ENCODE results near the gene FAM124A. TPM values are rescaled to one million over a fixed set of nuclear protein-coding genes. Genes with fewer than 3 reads are reported as not detected.

Gene FAM124A
- polyA plus RNA-seq, 2 donors: 0.43 to 0.64 TPM

DNA sequence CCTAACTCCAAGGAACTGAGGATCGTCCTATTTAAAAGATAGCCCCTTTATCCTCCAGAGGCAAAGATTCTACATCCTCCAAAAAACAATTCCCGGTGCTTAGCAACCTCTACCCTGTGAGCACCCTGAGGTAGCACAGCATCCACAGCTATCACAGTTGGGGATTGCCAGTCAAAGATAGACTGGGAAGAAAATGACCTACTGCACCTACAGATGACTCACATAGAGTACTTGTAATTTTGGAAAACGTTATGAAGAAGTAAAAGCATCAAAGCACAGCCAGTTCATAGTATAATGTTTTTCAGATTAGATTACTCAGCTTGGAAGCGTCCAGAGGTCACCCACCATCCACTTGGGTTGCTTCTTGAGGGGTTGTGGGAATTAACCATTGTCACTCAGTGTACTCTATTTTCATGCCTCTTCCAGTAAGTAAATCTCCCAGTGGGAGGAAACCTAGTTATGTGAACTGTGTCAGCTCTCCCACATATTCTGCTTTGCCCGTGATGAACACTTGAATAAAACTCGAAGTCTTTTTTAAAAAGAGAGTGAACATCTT lies 8.9 kb upstream of the FAM124A start:
- Histone ChIP-seq H3K27me3 (ENCODE audit: control insufficient read depth in 1 of 2, insufficient read depth in 2 of 2, low read length in 2 of 2) (no peaks in the 10 kb centered on the region), H3K9me3 (ENCODE audit: control insufficient read depth in 2 of 2, insufficient read depth in 1 of 2, low read depth in 1 of 2, low read length in 1 of 2) (no peaks in the 10 kb centered on the region), H3K36me3 (ENCODE audit: control insufficient read depth in 2 of 2, insufficient read depth in 2 of 2, low read length in 1 of 2) (no peaks in the 10 kb centered on the region), H3K4me1 (ENCODE audit: control insufficient read depth in 2 of 2, insufficient read depth in 2 of 2, low read length in 1 of 2) (no peaks in the 10 kb centered on the region), H3K4me3 (ENCODE audit: low read depth in 1 of 2, low read length in 2 of 2) (no peak overlapping the region), H3K27ac (ENCODE audit: low read depth in 2 of 2, low read length in 1 of 2) (no peak overlapping the region)
- WGBS, 2 donors: 60 to 61% methylated on average over 6 of the region's 6 CpGs

DNA sequence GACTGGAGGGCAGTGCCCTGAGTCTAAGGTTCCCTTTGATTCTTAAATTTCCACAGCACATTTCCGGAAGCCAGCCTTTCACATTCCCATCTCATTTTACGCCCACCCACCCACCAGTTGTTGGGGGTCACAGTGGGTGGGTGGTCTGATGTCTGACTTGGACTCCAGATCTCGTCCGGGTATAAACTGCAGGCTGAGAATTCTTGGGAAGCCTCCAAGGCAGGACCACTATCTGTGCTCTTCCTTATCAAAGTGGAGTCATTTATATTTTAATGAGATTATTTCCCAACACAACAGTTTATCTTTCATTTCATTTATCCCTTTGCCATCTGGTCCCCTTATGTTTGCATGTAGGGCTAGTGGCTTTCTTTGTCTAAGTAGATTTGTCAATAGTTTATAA lies 3.6 kb upstream of the FAM124A start:
- peaks cover 0 to 2% of the 10 kb centered on the region in 2 donors for H3K4me1 ChIP-seq (ENCODE audit: control insufficient read depth in 2 of 2, insufficient read depth in 2 of 2, low read length in 1 of 2)
- no peaks in the 10 kb centered on the region for H3K9me3 ChIP-seq (ENCODE audit: control insufficient read depth in 2 of 2, insufficient read depth in 1 of 2, low read depth in 1 of 2, low read length in 1 of 2)
- 83 to 88% methylated on average over 4 of the region's 4 CpGs for WGBS, 2 donors
- H3K27me3 ChIP-seq (ENCODE audit: control insufficient read depth in 1 of 2, insufficient read depth in 2 of 2, low read length in 2 of 2): peaks cover 3 to 8% of the 10 kb centered on the region in 2 donors
- H3K27ac ChIP-seq (ENCODE audit: low read depth in 2 of 2, low read length in 1 of 2): no peak overlapping the region
- H3K36me3 ChIP-seq (ENCODE audit: control insufficient read depth in 2 of 2, insufficient read depth in 2 of 2, low read length in 1 of 2): no peaks in the 10 kb centered on the region
- no peak overlapping the region for H3K4me3 ChIP-seq (ENCODE audit: low read depth in 1 of 2, low read length in 2 of 2)

DNA sequence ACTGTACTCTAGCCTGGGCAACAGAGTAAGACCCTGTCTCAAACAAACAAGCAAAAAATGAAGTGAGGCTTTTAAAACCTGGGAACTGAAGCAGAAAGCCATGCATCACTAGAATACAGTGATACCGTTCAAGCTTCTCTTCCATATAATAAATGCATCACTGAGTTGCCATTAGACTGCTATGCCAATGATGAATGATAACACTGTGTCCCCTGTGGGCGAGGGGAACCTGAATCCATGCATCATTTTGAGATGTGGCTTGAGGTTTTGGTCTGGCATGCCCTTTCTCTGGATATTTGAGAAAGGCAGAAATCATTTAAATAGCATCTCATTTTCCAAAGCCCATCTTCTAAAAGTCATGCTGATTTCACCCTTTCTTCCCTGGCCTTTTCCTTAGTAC lies 1.5 kb upstream of the FAM124A start:
- Histone ChIP-seq H3K27me3 (ENCODE audit: control insufficient read depth in 1 of 2, insufficient read depth in 2 of 2, low read length in 2 of 2) (peaks cover 3 to 8% of the 10 kb centered on the region in 2 donors), H3K27ac (ENCODE audit: low read depth in 2 of 2, low read length in 1 of 2) (no peak overlapping the region)
- WGBS, 2 donors: 89 to 91% methylated on average over 2 of the region's 2 CpGs

DNA sequence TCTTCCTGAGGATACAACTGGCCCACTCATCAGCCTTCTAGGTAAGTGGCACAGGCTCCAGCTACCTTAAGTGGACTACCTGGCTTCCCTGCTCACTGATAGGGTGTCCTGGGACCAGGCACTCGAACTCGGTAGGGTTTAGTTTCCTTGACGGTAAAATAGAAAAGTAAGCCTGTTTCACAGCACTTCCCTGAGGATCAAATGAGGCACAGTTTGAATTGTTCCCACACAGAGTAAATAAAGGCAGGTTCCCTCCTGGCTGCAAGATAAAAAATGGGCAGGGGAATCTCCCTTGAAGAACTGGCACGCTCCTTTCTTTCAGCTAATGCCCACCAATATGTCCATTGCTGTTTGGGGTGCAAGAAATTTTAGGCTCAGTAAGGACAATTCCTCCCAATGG lies 1.1 kb upstream of the FAM124A start:
- Histone ChIP-seq H3K4me1 (ENCODE audit: control insufficient read depth in 2 of 2, insufficient read depth in 2 of 2, low read length in 1 of 2) (peaks cover 0 to 2% of the 10 kb centered on the region in 2 donors), H3K27ac (ENCODE audit: low read depth in 2 of 2, low read length in 1 of 2) (no peak overlapping the region), H3K36me3 (ENCODE audit: control insufficient read depth in 2 of 2, insufficient read depth in 2 of 2, low read length in 1 of 2) (no peaks in the 10 kb centered on the region), H3K9me3 (ENCODE audit: control insufficient read depth in 2 of 2, insufficient read depth in 1 of 2, low read depth in 1 of 2, low read length in 1 of 2) (no peaks in the 10 kb centered on the region), H3K27me3 (ENCODE audit: control insufficient read depth in 1 of 2, insufficient read depth in 2 of 2, low read length in 2 of 2) (peaks cover 3 to 8% of the 10 kb centered on the region in 2 donors), H3K4me3 (ENCODE audit: low read depth in 1 of 2, low read length in 2 of 2) (no peak overlapping the region)
- WGBS, 2 donors: 53 to 61% methylated on average over 4 of the region's 4 CpGs

More for the DNA sequence above, 1.5 kb upstream of the FAM124A start:
- Histone ChIP-seq H3K4me3 (ENCODE audit: low read depth in 1 of 2, low read length in 2 of 2) (no peak overlapping the region), H3K36me3 (ENCODE audit: control insufficient read depth in 2 of 2, insufficient read depth in 2 of 2, low read length in 1 of 2) (no peaks in the 10 kb centered on the region), H3K9me3 (ENCODE audit: control insufficient read depth in 2 of 2, insufficient read depth in 1 of 2, low read depth in 1 of 2, low read length in 1 of 2) (no peaks in the 10 kb centered on the region), H3K4me1 (ENCODE audit: control insufficient read depth in 2 of 2, insufficient read depth in 2 of 2, low read length in 1 of 2) (peaks cover 0 to 2% of the 10 kb centered on the region in 2 donors)

DNA sequence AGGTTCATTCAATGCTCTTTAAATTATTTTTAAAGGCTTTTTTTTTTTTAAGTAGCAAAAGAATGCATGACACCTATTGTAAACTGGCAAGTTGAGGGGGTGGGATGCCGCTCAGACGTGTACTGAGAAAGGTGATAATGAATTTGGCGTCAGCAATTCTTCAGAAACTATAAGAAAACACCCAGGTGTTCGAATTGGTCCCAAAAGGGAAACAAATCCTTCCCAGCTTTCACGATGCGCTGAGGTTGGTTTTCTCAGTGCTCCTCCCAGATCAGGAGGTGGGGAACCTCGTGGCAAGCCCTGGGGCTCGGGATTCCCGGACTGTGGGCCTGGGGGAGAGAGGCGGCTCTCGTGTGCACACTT lies 543 bp upstream of the FAM124A start:
- Histone ChIP-seq H3K9me3 (ENCODE audit: control insufficient read depth in 2 of 2, insufficient read depth in 1 of 2, low read depth in 1 of 2, low read length in 1 of 2) (no peaks in the 10 kb centered on the region), H3K27ac (ENCODE audit: low read depth in 2 of 2, low read length in 1 of 2) (no peak overlapping the region), H3K4me3 (ENCODE audit: low read depth in 1 of 2, low read length in 2 of 2) (peak overlapping the region; percentile 63 to 64), H3K36me3 (ENCODE audit: control insufficient read depth in 2 of 2, insufficient read depth in 2 of 2, low read length in 1 of 2) (no peaks in the 10 kb centered on the region), H3K27me3 (ENCODE audit: control insufficient read depth in 1 of 2, insufficient read depth in 2 of 2, low read length in 2 of 2) (peaks cover 3 to 8% of the 10 kb centered on the region in 2 donors), H3K4me1 (ENCODE audit: control insufficient read depth in 2 of 2, insufficient read depth in 2 of 2, low read length in 1 of 2) (peaks cover 0 to 2% of the 10 kb centered on the region in 2 donors)
- 3 to 4% methylated on average over 11 of the region's 11 CpGs for WGBS, 2 donors

DNA sequence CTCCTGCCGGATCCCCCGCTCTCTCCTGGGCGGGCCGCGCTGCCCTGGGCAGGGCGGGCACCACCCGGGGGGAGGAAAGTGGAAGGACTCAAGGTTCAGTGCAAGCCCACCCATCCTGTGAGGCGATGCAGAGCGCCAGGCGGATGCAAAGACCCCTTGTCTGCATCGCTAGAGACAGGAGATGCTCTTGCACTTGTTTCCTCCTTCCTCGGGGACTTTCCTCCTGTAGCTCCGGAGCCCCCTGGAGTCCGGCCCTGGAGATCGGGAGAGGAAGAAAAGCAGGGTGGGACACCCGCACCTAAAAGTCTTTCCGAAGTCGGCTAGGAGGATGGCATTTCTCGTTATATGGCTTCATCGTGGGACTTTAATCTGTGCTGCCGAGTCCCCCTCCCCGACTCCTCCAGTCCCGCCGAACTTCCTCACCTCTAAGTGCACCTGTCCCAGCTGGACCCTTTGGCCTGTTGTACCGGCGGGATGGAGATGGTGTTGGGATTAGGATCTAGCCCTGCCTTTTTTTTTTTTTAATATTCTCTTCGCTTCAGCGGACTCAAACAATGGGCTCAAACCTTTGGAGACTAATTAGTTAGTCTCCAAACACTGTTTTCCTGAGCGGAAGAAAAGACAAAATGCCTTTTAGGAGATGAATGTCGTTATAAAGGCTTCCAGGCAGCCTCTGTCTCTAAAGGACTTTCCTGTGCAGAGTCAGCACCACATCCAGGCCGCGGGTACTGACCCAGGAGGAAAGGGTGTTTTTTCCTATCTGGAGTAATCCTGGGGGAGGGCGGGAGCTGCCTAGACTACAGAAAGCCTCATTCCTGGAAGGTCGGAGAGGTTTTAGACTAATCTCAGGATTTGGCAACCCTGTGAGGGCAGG lies 725 bp downstream of the FAM124A start:
- Histone ChIP-seq H3K4me1 (ENCODE audit: control insufficient read depth in 2 of 2, insufficient read depth in 2 of 2, low read length in 1 of 2) (peaks cover 0 to 2% of the 10 kb centered on the region in 2 donors), H3K36me3 (ENCODE audit: control insufficient read depth in 2 of 2, insufficient read depth in 2 of 2, low read length in 1 of 2) (no peaks in the 10 kb centered on the region), H3K9me3 (ENCODE audit: control insufficient read depth in 2 of 2, insufficient read depth in 1 of 2, low read depth in 1 of 2, low read length in 1 of 2) (no peaks in the 10 kb centered on the region), H3K27ac (ENCODE audit: low read depth in 2 of 2, low read length in 1 of 2) (peak overlapping the region in 1 of 2 donors; percentile 53), H3K4me3 (ENCODE audit: low read depth in 1 of 2, low read length in 2 of 2) (peak overlapping the region; percentile 63 to 64), H3K27me3 (ENCODE audit: control insufficient read depth in 1 of 2, insufficient read depth in 2 of 2, low read length in 2 of 2) (peaks cover 3 to 8% of the 10 kb centered on the region in 2 donors)
- 13 to 16% methylated on average over 28 to 34 of the region's 34 CpGs for WGBS, 2 donors

DNA sequence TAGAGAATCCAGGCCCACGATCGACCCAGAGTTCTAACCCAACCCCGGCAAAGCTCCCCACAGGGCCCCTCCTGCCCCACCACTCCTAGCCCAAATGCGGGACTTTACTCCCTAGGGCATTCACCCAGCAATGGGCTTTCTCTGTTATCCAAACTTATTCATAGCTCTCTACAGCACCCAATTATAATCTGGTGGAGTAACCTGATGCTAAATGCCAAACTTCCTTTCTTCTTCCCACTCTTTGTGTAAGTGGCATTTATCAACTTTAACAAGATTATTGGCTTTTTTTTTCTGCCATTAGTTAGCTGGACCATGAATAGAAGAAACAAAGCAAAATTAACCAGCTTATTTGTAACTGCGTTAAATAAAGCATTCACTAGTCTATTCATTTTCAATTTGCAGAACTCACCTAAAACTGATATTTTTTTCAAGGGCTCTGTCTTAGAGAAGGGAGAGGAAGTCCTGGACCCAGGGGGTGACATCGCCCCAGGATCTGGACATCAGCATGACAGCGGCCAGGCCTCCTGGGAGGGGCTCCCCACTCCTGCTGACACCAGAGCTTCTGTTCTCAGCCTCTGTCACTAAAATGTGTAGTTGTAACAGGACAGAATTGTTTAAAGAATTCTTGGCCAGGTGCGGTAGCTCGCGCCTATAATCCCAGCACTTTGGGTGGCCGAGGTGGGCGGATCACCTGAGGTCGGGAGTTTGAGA lies 1.5 kb downstream of the FAM124A start:
- Histone ChIP-seq H3K4me1 (ENCODE audit: control insufficient read depth in 2 of 2, insufficient read depth in 2 of 2, low read length in 1 of 2) (peaks cover 0 to 2% of the 10 kb centered on the region in 2 donors), H3K9me3 (ENCODE audit: control insufficient read depth in 2 of 2, insufficient read depth in 1 of 2, low read depth in 1 of 2, low read length in 1 of 2) (no peaks in the 10 kb centered on the region), H3K4me3 (ENCODE audit: low read depth in 1 of 2, low read length in 2 of 2) (no peak overlapping the region), H3K36me3 (ENCODE audit: control insufficient read depth in 2 of 2, insufficient read depth in 2 of 2, low read length in 1 of 2) (no peaks in the 10 kb centered on the region), H3K27me3 (ENCODE audit: control insufficient read depth in 1 of 2, insufficient read depth in 2 of 2, low read length in 2 of 2) (peaks cover 3 to 8% of the 10 kb centered on the region in 2 donors), H3K27ac (ENCODE audit: low read depth in 2 of 2, low read length in 1 of 2) (peak overlapping the region in 1 of 2 donors; percentile 40)
- 77% methylated on average over 13 of the region's 13 CpGs for WGBS, 2 donors

DNA sequence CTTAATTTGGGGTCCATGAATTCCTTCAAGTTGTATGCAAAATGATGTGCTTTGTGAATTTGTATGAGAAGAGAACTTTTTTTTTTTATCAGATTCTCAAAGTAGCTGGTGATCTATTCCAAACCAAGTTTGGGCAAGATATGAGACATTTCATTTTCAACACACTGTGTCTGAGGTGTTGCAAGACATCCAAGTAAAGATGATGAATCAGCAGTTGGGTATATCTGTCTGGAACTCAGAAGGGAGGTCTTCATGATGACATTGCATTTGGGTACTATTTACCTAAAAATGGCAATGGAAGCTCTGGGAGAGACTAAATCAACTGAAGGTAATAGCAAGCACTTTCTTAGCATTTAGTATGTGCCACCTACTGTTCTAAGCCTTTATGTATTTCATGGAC lies 2.8 kb downstream of the FAM124A start:
- Histone ChIP-seq H3K27me3 (ENCODE audit: control insufficient read depth in 1 of 2, insufficient read depth in 2 of 2, low read length in 2 of 2) (peaks cover 3 to 8% of the 10 kb centered on the region in 2 donors), H3K36me3 (ENCODE audit: control insufficient read depth in 2 of 2, insufficient read depth in 2 of 2, low read length in 1 of 2) (no peaks in the 10 kb centered on the region), H3K4me3 (ENCODE audit: low read depth in 1 of 2, low read length in 2 of 2) (no peak overlapping the region)

DNA sequence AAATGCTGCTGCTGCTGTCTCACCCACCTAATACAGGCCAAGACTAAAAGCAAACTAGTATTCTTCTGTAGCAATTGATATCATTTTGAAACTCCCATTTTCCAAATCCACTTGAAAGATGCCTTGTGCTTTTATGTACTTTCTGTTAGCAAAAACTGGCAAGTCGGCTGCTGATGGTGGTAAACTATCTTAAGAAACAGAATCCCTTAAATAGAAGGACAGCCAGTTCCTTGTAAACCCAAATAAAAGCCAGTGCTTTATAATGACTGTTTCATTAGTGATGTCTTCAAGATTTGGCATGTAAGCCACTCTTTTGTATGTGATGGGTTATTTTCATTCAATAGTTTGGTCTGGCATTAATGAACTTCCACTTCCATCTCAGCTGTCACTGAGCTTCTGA lies 5.2 kb downstream of the FAM124A start:
- 78 to 84% methylated on average over 1 of the region's 1 CpG for WGBS, 2 donors
- no peak overlapping the region for H3K4me3 ChIP-seq (ENCODE audit: low read depth in 1 of 2, low read length in 2 of 2)
- no peaks in the 10 kb centered on the region for H3K9me3 ChIP-seq (ENCODE audit: control insufficient read depth in 2 of 2, insufficient read depth in 1 of 2, low read depth in 1 of 2, low read length in 1 of 2)
- H3K27ac ChIP-seq (ENCODE audit: low read depth in 2 of 2, low read length in 1 of 2): no peak overlapping the region
- peaks cover 0 to 2% of the 10 kb centered on the region in 2 donors for H3K4me1 ChIP-seq (ENCODE audit: control insufficient read depth in 2 of 2, insufficient read depth in 2 of 2, low read length in 1 of 2)
- H3K36me3 ChIP-seq (ENCODE audit: control insufficient read depth in 2 of 2, insufficient read depth in 2 of 2, low read length in 1 of 2): no peaks in the 10 kb centered on the region
- H3K27me3 ChIP-seq (ENCODE audit: control insufficient read depth in 1 of 2, insufficient read depth in 2 of 2, low read length in 2 of 2): peaks cover 0 to 7% of the 10 kb centered on the region in 2 donors

More for the DNA sequence above, 2.8 kb downstream of the FAM124A start:
- no peaks in the 10 kb centered on the region for H3K9me3 ChIP-seq (ENCODE audit: control insufficient read depth in 2 of 2, insufficient read depth in 1 of 2, low read depth in 1 of 2, low read length in 1 of 2)
- H3K4me1 ChIP-seq (ENCODE audit: control insufficient read depth in 2 of 2, insufficient read depth in 2 of 2, low read length in 1 of 2): peaks cover 0 to 2% of the 10 kb centered on the region in 2 donors
- no peak overlapping the region for H3K27ac ChIP-seq (ENCODE audit: low read depth in 2 of 2, low read length in 1 of 2)
